ENCODE data around the gene FOXI3.

FOXI3 gene

GRCh38 chr2:88452565-88452905, at the start of gene FOXI3:
FOXI3 (minus strand) TSS chr2:88452693; CDS start chr2:88452535, 158 bp downstream.
- no peak for DNase-seq (ENCODE audit: low spot score)

DNA sequence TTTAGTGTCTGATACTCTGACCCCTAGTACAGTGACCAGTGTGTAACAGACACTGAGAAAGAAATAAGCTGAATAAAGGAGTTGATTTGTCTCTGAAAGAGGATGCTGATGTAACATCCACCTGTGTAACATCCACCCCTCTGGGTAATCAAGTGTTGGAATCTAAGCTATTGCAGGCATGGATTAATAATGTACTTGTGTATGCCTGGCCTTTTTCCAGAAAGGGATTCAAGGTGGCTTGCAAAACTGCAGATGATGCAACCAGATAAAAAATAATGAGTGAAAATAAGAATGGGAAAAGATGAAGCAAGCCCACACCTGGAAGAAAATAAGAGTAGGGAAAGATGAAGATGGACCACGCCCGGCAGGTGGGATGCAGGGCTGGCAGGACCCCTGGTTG, 48.2 kb upstream of the FOXI3 start:
- no peak for DNase-seq (ENCODE audit: low spot score)

- no peak for DNase-seq (ENCODE audit: low spot score)
These were observed 46.7 kb upstream of the FOXI3 start for GRCh38 chr2:88499204-88499603.

DNA sequence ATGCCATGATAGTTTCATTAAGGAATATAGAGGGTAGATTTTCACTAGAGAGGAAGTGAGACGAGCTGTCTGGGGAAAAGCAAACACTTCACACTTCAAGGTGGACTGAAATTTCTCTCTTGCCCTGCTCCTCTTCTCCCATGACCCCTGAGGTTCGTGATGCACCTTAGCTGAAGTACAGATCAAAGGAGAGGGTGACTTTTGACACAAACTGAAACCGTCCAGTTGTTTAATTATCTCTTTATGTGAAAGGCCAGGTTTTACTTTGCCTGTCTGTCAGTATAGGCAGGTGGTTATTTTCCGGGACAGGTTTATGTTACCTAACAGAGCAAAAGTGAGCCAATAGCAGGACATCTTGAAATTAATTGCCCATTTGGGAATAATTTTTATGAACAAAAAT, 41.0 kb upstream of the FOXI3 start:
- DNase-seq (ENCODE audit: low spot score): no peak

GRCh38 chr2:88492002-88492401, 39.5 kb upstream of the FOXI3 start:
- no peak for DNase-seq (ENCODE audit: low spot score)

- no peak for DNase-seq (ENCODE audit: low spot score)
These were observed 36.7 kb upstream of the FOXI3 start for GRCh38 chr2:88489181-88489580.

DNA sequence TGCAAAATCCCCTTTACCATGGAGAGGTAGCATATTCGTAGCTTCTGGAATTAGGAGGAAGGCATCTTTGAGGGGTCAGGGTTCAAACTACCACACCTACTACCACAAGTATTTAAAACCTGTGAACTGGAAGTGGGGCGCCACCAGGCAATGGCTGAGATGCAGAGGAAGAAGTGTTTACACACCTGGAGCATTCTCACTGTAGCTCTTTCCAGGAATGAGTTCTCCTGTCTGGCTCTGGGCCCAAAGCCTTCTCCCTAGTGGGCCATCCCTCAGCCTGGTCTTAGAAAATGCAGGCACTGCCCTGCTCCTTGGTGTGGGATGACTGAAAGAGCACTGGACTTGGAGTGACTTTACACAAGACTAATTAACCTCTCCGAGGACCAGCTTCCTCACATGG, 30.7 kb upstream of the FOXI3 start:
- no peak for DNase-seq (ENCODE audit: low spot score)

GRCh38 chr2:88481691-88482336, 29.3 kb upstream of the FOXI3 start:
- no peak for DNase-seq (ENCODE audit: low spot score)

GRCh38 chr2:88472811-88473210, 20.3 kb upstream of the FOXI3 start:
- DNase-seq (ENCODE audit: low spot score): no peak

GRCh38 chr2:88471083-88471942, 18.8 kb upstream of the FOXI3 start:
- DNase-seq (ENCODE audit: low spot score): no peak

- no peak for DNase-seq (ENCODE audit: low spot score)
These were observed 17.0 kb upstream of the FOXI3 start for GRCh38 chr2:88469202-88470114.

DNA sequence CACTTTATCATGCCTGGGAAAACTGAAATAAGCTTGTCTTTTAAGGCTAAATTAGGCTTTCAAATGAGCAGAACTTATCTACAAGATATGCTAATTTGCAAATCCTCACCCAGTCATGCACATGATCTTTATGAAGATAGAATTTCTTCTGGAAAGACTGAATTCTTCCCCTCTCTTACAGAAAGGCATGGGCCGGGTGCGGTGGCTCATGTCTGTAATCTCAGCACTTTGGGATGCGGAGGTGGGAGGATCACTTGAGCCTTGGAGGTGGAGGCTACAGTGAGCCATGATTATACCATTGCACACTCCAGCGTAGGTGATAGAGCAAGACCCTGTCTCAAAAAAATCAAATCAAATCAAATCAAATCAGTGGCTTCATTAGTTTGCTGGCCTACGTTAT, 11.7 kb upstream of the FOXI3 start:
- DNase-seq (ENCODE audit: low spot score): no peak

GRCh38 chr2:88458633-88459032, 6.1 kb upstream of the FOXI3 start:
- no peak for DNase-seq (ENCODE audit: low spot score)

GRCh38 chr2:88452980-88453582, 588 bp upstream of the FOXI3 start:
- no peak for DNase-seq (ENCODE audit: low spot score)

DNA sequence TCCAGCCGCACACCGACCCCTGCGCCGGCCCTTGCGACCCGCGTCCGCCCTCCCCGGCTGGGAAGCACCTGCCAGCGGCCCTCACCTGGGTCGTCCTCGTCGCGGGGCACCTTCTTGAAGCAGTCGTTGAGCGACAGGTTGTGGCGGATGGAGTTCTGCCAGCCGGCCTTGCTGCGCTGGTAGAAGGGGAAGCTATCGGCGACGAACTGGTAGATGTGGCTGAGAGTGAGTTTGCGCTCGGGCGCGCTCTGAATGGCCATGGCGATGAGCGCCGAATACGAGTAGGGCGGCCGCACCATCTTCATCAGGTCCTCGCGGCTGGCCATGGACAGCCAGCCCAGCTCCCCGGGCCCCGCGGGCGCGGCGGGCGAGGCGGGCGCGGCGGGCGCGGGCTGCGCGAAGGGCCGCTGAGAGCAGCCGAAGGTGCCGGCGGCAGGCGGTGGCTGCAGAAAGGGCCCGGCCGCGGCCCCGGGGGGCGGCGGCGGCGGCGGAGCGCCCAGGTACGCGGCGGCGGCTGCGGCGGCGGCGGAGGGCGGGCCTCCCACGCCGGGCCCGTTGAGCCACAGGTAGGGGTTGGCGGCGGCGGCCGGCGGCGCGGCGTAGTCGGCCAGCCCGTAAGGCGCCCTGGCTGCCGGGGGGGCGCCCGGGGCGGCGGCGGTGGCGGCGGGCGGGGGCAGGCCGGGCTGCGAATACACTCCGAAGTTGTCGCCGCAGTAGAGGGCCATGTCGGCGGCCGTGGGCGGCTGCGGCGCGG, 505 bp downstream of the FOXI3 start:
- no peak for DNase-seq (ENCODE audit: low spot score)

DNA sequence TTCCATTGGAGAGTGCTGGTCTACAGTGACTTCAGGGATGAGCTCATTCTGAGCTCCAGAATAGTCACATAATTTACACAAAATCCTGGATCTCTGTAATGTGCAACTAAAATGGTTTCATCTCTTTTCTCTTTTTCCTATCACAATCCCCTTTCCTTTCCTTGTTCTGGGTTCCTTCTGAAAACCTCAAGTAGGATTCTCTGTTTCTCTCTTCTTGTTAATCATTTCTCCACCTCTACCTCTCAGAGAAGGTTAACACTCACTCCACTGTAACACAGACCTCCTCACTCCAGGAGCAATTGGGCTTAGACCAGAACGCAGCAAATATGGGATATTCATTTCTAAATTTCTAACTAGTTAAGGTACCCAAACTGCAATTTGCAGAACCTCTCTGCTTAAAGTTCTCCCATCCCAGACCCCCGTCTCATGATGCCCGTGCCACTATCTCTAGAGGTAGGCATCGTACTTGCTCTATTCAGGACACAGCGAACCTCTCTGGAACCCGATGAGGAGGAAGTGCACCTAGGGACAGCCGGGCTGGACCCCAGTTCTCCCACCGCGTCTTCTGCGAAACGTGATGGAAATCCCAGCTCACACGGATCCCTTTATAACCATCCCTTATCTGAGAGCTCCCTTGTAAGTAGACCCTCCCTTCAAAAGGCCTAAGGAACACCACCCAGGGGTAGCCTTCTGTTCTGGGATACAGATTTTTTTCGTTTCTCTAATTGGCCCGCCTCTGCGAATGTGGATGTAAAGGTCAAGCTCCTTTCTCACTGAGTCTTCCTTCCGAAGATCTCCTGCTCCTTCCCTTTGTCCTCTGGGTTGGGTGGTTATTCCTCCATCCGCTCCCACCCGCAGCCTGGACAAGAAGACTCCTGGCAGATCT, 1.3 kb downstream of the FOXI3 start:
- DNase-seq (ENCODE audit: low spot score): no peak

- no peak for DNase-seq (ENCODE audit: low spot score)
These were observed 2.3 kb downstream of the FOXI3 start for GRCh38 chr2:88450186-88450585.

GRCh38 chr2:88448248-88448647, 4.2 kb downstream of the FOXI3 start:
- DNase-seq (ENCODE audit: low spot score): no peak

DNA sequence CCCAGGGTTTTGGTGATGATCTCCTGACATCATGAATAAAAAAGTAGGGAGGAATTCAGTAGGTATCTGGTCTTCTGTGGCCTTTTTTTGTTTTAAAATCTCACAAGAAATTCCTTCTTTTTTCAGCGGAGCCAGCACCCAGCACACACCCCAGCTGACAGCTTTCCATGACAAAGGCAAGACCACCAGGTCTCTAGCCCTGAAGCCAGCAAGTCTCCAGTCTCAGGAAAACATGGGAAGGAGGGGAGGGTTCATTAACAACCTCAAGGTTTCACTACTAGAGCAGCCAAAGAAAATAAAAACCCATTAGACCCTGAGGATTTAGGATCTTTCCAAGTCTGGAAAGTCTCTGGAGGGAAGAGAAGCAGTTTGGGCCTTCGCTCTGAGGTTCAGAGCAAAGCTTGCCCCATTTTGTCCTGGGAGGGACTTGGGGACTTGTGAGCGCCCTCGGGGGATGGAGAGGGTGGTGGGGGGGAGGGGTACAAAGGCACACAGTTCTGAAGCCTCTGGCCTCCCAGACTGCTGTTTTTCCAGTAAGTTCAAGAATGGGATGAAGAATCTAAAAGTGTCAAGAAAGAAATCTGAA, 9.0 kb downstream of the FOXI3 start:
- DNase-seq (ENCODE audit: low spot score): no peak

DNA sequence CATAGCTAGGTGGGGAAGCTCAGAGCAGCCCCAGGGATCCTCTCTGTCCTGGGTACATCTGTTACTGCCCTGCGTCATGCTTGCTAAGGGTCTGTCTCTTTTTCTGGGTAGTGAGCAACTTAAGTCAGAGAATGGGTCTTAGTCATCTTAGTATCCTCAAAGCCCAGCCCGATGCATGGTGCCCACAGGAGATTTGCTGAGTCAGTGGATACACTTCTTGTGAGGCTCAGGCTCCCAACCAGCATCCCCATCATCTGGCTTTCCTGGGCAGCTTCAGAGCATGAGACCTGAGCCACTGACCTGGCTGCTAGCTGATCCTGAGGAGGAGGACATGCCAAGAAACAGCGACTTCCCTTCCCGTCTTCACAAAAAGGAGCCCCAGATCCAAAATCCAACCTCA, 10.0 kb downstream of the FOXI3 start:
- DNase-seq (ENCODE audit: low spot score): no peak
